GM21526 (cell line): ENCODE results near the gene GPR27.
A peak's percentile ranks its signal among the peaks of the same experiment; 100 is the strongest.

Experiments used
- ATAC-seq: cut with Tn5 transposase; IDR thresholded peaks from one replicate; pipeline ENCODE4 v1.9.1; 2021; ENCODE audit warnings: moderate library complexity; ENCODE audit not compliant: unreplicated experiment, low FRiP score

GPR27 gene, protein sequence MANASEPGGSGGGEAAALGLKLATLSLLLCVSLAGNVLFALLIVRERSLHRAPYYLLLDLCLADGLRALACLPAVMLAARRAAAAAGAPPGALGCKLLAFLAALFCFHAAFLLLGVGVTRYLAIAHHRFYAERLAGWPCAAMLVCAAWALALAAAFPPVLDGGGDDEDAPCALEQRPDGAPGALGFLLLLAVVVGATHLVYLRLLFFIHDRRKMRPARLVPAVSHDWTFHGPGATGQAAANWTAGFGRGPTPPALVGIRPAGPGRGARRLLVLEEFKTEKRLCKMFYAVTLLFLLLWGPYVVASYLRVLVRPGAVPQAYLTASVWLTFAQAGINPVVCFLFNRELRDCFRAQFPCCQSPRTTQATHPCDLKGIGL

GRCh38 chr3:71753701-71754609 lies at the start of gene GPR27:
TSS of gene GPR27 (plus strand) at chr3:71753855. CDS start at chr3:71754050, 195 bp downstream.
- no peak for ATAC-seq

GRCh38 chr3:71704915-71705314 lies 48.7 kb upstream of the GPR27 start:
- ATAC-seq, result no peak

GRCh38 chr3:71705681-71706080 lies 48.0 kb upstream of the GPR27 start:
- no peak for ATAC-seq

- no peak for ATAC-seq
These were observed 46.1 kb upstream of the GPR27 start for GRCh38 chr3:71707595-71707994.

DNA sequence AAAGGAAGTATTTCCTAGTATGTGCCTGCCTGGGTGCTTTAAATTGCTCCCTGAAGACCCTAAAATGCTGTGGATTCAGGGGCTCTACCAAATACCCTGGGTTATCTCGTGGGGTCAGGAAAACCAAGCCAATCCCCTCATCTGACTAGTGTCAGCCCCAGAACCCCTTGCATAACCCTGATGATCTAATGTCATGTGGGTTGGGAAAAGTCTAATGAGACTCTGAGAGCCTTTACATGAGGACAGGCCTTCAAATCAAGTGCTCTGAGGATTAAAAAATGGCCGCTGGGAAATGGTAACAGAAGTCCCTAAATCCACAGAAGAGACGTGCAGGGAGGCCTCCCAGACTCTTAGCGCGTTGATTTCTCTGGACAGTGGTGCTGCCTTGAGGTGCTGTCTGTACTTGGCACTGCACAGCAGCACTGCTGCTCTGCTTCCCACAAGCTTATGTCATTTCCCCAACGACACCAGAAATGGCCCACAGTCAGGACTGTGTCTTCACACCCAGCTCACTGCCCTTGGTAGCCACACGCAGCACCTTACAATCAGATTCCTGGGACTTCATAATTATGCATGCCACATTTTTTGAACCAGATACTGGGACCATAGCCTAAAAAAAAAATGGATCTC lies 45.1 kb upstream of the GPR27 start:
- ATAC-seq, result no peak

DNA sequence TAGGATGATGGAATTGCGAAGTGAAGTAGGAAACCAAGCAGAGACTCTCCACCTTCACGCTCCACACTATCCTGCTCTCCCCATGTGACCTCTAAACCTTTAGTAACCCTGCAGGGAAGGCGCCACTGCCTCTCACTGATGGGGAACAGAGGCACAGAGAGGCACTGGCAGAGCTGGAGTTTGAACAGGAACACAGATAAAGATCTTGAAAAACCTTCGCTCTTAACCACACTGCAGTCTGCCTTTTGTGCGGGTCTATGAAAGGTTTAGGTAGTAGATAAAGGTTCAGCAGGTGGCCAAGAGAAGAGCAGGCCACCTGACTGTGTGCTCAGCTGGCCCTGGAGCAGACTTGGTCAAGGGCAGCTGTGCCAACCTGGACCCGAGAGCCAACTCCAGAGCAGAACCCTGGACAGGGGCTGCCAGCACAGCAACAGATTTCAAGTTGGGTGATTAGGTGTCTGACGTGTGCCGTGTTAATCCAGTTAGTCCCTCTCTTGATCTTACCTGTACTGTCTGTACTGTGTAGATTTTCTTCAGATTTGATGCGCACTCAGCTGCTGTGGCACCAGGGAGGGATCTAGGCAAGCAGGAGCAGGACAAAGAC lies 43.6 kb upstream of the GPR27 start:
- ATAC-seq, result no peak

DNA sequence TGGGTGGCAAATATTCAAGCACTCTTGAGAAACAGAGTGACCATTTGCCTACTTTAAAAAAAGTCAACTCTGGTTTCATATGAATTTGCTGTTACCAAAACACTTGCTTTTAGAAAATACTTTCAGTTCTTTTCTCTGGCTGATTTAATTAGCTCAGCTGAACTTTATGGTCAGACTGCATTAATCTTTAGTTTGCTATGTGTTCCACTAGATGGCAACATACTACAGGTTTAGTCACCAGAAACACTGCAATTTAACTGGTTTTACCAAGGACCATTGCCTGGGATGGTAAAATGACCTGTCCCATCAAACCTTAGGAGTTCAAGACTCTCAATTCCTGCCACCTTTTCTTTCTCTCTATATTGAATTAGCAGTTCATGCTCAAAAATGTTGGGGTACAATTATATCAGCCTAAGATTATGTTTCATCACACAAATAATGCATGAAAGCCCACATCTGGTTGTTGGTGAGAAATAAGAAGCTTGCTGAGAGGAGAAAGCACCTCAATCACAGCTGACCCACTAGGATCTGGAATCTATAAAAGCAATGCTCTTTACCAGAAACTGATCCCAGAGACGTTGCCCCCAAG lies 42.7 kb upstream of the GPR27 start:
- ATAC-seq, result peak; percentile 76

- no peak for ATAC-seq
These were observed 40.6 kb upstream of the GPR27 start for GRCh38 chr3:71713041-71713440.

- no peak for ATAC-seq
These were observed 39.1 kb upstream of the GPR27 start for GRCh38 chr3:71714595-71714994.

- no peak for ATAC-seq
These were observed 35.6 kb upstream of the GPR27 start for GRCh38 chr3:71718072-71718471.

GRCh38 chr3:71721002-71721401 lies 32.7 kb upstream of the GPR27 start:
- ATAC-seq, result no peak

- ATAC-seq, result no peak
These were observed 32.0 kb upstream of the GPR27 start for GRCh38 chr3:71721651-71722157.

- ATAC-seq, result no peak
These were observed 31.0 kb upstream of the GPR27 start for GRCh38 chr3:71722693-71723092.

- no peak for ATAC-seq
These were observed 30.0 kb upstream of the GPR27 start for GRCh38 chr3:71723452-71724170.

DNA sequence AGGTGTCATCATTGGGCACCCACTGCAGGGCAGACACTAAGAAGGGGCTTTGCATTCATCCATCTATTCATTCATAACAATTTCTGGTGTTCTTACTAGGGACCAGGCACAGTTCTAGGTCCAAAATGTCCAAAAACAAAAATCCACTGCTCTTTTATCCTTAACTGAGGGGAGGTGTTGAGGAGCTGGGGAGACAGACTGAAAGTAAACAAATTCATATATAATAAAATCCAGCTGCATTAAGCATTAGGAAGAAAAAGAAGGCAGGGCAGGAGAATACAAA lies 29.5 kb upstream of the GPR27 start:
- no peak for ATAC-seq

- ATAC-seq, result peak; percentile 32
These were observed 28.9 kb upstream of the GPR27 start for GRCh38 chr3:71724584-71725270.

GRCh38 chr3:71725271-71725991 lies 28.2 kb upstream of the GPR27 start, which contains the start of gene EIF4E3:
TSS of gene EIF4E3 (minus strand) at chr3:71725402. CDS start at chr3:71725367, 35 bp downstream.
- peak; percentile 37 for ATAC-seq

GRCh38 chr3:71726146-71726545 lies 27.5 kb upstream of the GPR27 start:
- ATAC-seq, result no peak
